Left lung (tissue), 10 donors: ENCODE results near the gene ING5. TPM values are rescaled to one million over a fixed set of nuclear protein-coding genes. Genes with fewer than 3 reads are reported as not detected.

Source experiments
- ATAC-seq: fragments of 200-7000 bp; cut with Tn5 transposase; one replicate; pipeline ENCODE4 v1.9.1; 2020; ENCODE audit warnings: moderate library complexity
- DNase-seq, 4 donors: peaks; one replicate each; pipeline ENCODE4 v3.0.0-alpha.2; 2013 to 2020
- H3K27ac ChIP-seq, 2 donors: fragments of 200-600 bp; sonication (generic) in 1 of 2; one replicate each; pipeline versions ENCODE4 v1.5.0 to v1.8.0; 2020 to 2021
- H3K27me3 ChIP-seq, 2 donors: fragments of 200-600 bp; sonication (generic) in 1 of 2; one replicate each; pipeline versions ENCODE4 v1.5.0 to v1.8.0; 2020 to 2021
- H3K36me3 ChIP-seq, 2 donors: fragments of 200-600 bp; sonication (generic) in 1 of 2; one replicate each; pipeline versions ENCODE4 v1.5.0 to v1.8.0; 2020 to 2021
- H3K4me1 ChIP-seq, 2 donors: fragments of 200-600 bp; one replicate each; pipeline ENCODE4 v1.8.0; 2021
- H3K4me3 ChIP-seq, 2 donors: fragments of 200-600 bp; sonication (generic) in 1 of 2; one replicate each; pipeline versions ENCODE4 v1.5.0 to v1.8.0; 2020 to 2021; ENCODE audit warnings: mild to moderate bottlenecking in 1 of 2
- H3K9me3 ChIP-seq, 2 donors: fragments of 200-600 bp; sonication (generic) in 1 of 2; one replicate each; pipeline versions ENCODE4 v1.5.0 to v1.8.0; 2020 to 2021
- intact Hi-C, 2 donors: fragments of 100-400 bp; cut with DNase I; formaldehyde crosslinking; loops; one replicate each; pipeline versions ENCODE4 v1.11.2 to v1.14.2; 2022
- polyA plus RNA-seq, 6 donors: library from polyadenylated mRNA; unstranded; fragments of 120-200 nt; gene quantifications; one replicate each; pipeline ENCODE4 v1.2.1, GENCODE V29; 2013; ENCODE audit not compliant: insufficient read length in 6 of 6
- total RNA-seq, 2 donors: library from RNA; stranded (reverse); fragmentation: NEBNext Ultra II Directional; extraction: Animal tissue kit (Norgen Biotek cat#: 25700); gene quantifications; one replicate each; pipeline ENCODE4 v1.2.1, GENCODE V29; 2021
- TF ChIP-seq, protein P1 (sequence below), 2 donors: fragments of 200-600 bp; sonication (generic) in 1 of 2; IDR thresholded peaks; one replicate each; pipeline versions ENCODE4 v1.5.0 to v1.8.0; 2021; ENCODE audit warnings: antibody characterized with exemption in 2 of 2
- donor health status: DM: no; HTN: yes; CAD: no.
- donor health status: DM: no; HTN: no; CAD: no.

Gene ING5
- total and polyA plus RNA-seq, 8 donors, result 27.6 to 49.1 (median 43.9) TPM

DNA sequence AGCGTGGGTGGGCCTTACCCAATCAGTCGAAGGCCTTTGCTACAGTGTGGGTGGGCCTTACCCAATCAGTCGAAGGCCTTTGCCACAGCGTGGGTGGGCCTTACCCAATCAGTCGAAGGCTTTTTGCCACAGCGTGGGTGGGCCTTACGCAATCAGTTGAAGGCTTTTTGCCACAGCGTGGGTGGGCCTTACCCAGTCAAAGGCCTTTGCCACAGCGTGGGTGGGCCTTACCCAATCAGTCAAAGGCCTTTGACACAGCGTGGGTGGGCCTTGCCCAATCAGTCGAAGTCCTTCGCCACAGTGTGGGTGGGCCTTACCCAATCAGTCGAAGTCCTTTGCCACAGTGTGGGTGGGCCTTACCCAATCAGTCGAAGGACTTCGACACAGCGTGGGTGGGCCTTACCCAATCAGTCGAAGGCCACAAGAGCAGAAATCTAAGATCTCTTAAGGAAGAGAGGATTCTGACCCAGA is 58.5 kb downstream of the ING5 start:
- no peaks in the 10 kb centered on the region for H3K9me3 ChIP-seq
- DNase-seq, result peak in 1 of 4 donors; percentile 14
- no peak for ATAC-seq
- intact Hi-C loops, result no loop called here
- H3K4me1 ChIP-seq, result no peaks in the 10 kb centered on the region
- no peak overlapping the region for H3K27ac ChIP-seq
- TF ChIP-seq, protein P1, sequence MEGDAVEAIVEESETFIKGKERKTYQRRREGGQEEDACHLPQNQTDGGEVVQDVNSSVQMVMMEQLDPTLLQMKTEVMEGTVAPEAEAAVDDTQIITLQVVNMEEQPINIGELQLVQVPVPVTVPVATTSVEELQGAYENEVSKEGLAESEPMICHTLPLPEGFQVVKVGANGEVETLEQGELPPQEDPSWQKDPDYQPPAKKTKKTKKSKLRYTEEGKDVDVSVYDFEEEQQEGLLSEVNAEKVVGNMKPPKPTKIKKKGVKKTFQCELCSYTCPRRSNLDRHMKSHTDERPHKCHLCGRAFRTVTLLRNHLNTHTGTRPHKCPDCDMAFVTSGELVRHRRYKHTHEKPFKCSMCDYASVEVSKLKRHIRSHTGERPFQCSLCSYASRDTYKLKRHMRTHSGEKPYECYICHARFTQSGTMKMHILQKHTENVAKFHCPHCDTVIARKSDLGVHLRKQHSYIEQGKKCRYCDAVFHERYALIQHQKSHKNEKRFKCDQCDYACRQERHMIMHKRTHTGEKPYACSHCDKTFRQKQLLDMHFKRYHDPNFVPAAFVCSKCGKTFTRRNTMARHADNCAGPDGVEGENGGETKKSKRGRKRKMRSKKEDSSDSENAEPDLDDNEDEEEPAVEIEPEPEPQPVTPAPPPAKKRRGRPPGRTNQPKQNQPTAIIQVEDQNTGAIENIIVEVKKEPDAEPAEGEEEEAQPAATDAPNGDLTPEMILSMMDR (IDR thresholded peaks at IDR 0.05), result no peak
- H3K27me3 ChIP-seq, result no peaks in the 10 kb centered on the region
- no peak overlapping the region for H3K4me3 ChIP-seq
- peaks cover 0 to 47% of the 10 kb centered on the region in 2 donors for H3K36me3 ChIP-seq

DNA sequence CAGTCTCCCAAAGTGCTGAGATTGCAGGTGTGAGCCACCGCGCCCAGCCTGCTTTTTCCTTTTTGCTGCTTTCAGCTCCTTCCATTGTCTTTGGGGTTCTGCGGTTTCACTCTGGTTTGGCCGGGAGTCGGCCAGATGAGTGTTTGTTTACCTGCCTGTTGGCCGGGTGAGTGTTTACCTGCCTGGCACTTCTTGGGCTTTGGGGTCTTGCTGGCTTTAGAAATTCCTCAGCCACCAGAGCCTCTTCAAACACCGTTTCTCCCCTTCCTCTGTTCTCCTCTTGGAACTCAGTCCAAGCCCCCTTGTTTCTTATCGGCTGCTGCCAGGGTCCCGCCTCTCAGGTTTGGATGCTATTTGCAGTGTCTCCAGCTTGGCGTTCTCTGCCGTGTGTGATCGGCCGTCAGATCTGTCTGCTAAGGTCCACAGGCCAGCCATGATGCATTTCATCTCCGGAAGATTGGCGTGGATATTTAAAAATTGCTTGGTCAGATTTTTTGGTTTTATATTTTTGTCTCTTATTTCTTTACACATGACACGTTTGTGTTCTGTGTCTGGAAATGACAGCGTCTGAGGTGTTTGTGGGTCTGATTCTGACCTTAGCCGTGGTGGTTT is 60.6 kb downstream of the ING5 start:
- Histone ChIP-seq H3K9me3 (no peaks in the 10 kb centered on the region), H3K36me3 (peaks cover 0 to 28% of the 10 kb centered on the region in 2 donors), H3K27me3 (no peaks in the 10 kb centered on the region), H3K4me1 (no peaks in the 10 kb centered on the region), H3K4me3 (no peak overlapping the region), H3K27ac (no peak overlapping the region)
- TF ChIP-seq, protein P1 (IDR thresholded peaks at IDR 0.05), result no peak
- no peak for ATAC-seq
- intact Hi-C loops, result no loop called here
- peak in 1 of 4 donors; percentile 10 for DNase-seq

DNA sequence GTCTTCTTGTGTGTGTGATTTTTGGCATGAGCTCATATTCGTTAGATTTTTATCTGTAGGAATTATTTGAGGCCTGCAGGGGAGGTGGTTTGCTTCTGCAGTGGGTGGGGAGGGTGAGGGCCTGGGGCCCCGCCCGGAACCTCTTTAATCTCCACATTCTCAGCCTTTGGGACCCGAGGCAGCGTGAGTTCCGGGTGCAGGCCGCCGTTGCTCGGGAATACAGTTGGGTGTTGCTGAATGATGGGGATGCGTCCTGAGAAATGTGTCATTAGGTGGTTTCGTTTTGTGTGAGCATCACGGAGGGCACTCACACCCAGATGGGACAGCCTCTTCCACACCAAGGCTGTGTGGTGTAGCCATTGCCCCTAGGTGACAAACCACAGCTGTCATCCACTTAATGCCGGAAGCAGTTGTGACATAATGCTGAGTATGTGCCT is 61.1 kb downstream of the ING5 start:
- intact Hi-C loops, result no loop called here
- no peaks in the 10 kb centered on the region for H3K4me1 ChIP-seq
- no peaks in the 10 kb centered on the region for H3K27me3 ChIP-seq
- peaks cover 0 to 28% of the 10 kb centered on the region in 2 donors for H3K36me3 ChIP-seq
- DNase-seq, result no peak
- peak; percentile 33 for ATAC-seq
- H3K27ac ChIP-seq, result no peak overlapping the region
- H3K9me3 ChIP-seq, result no peaks in the 10 kb centered on the region
- TF ChIP-seq, protein P1 (IDR thresholded peaks at IDR 0.05), result no peak
- no peak overlapping the region for H3K4me3 ChIP-seq

DNA sequence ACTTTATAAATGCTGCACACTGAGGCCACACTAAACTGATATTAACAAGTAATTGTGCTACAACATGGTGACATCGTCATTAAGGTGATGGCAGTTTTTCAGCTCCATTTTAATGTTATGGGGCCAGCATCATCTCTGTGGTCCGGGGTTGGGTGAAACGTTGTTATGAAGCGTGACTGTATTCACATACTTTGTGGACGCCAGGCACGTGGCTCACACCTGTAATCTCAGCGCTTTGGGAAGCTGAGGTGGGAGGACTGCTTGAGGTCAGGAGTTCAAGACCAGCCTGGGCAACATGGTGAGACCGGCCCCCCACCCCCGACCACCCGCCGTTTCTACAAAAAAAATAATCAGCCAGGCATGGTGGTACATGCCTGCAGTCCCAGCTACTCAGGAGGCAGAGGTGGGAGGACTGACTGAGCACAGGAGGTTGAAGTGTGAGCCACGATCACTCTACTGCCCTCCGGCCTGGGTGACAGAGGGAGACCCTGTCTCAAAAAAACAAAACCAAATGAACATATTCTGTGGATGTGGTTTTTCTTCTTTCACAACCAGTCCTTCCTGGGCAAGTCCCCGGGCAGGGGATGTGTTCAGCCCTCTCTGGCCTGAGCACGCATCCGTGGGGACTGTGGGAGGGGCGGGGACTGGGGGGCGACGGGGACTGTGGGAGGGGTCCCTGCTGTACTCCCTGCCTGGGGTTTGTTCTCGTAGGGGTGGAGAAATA is 61.9 kb downstream of the ING5 start:
- ATAC-seq, result no peak
- H3K27me3 ChIP-seq, result no peaks in the 10 kb centered on the region
- no peak overlapping the region for H3K27ac ChIP-seq
- no peak overlapping the region for H3K4me3 ChIP-seq
- intact Hi-C loops, result no loop called here
- TF ChIP-seq, protein P1 (IDR thresholded peaks at IDR 0.05), result no peak
- no peak for DNase-seq
- H3K4me1 ChIP-seq, result no peaks in the 10 kb centered on the region
- H3K36me3 ChIP-seq, result peaks cover 0 to 26% of the 10 kb centered on the region in 2 donors
- H3K9me3 ChIP-seq, result no peaks in the 10 kb centered on the region
